Measurements from ENCODE around the gene RNU2-63P. TPM values are rescaled to one million over a fixed set of nuclear protein-coding genes. Genes with fewer than 3 reads are reported as not detected.
"Not testable (repeated sequence)": the region's sequence is repeated elsewhere in the genome, so short reads cannot be mapped to it uniquely, and the experiment has no call there.

The RNU2-63P gene
- total and polyA plus RNA-seq, 2 of the 8 experiments (the other 6 are each of a cell fraction or from before 2014, with no cell fraction given) = 6.6 TPM; not detected in 1

GRCh38 chr2:88000474-88000873, 15.9 kb downstream of the RNU2-63P start:
- H3K23ac ChIP-seq (ENCODE audit: insufficient read length); H4K91ac ChIP-seq (replicated peaks; ENCODE audit: insufficient read length, low read length); H3K36me3 ChIP-seq (ENCODE audit: control insufficient read depth in 2 of 4, insufficient read depth in 4 of 4, low read length in 3 of 4); H3K56ac ChIP-seq (replicated peaks; ENCODE audit: insufficient read length, low read depth, low read length); H3K4me2 ChIP-seq (ENCODE audit: insufficient read depth in 1 of 2, low read depth in 2 of 2, low read length in 2 of 2); H4K20me1 ChIP-seq (replicated peaks in 1 of 2; ENCODE audit: control insufficient read depth in 1 of 2, insufficient read depth in 2 of 2, low read length in 2 of 2); H3K23me2 ChIP-seq (ENCODE audit: low read depth, low read length); H2AK5ac ChIP-seq (ENCODE audit: low read depth, low read length); H2AFZ ChIP-seq (ENCODE audit: low read length); H3K4me1 ChIP-seq (replicated peaks in 1 of 4; ENCODE audit: control insufficient read depth in 3 of 4, insufficient read depth in 4 of 4, low read length in 3 of 4); H3K9ac ChIP-seq (replicated peaks in 1 of 4; ENCODE audit: extremely low read depth in 1 of 4, low read depth in 3 of 4, low read length in 3 of 4); H3K27ac ChIP-seq (ENCODE audit: low read depth, low read length); H3K9me3 ChIP-seq (ENCODE audit: insufficient read depth in 2 of 2, low read depth in 1 of 2, low read length in 1 of 2); H3K18ac ChIP-seq (ENCODE audit: extremely low read depth, low read length); H2BK120ac ChIP-seq (replicated peaks; ENCODE audit: low read depth, low read length); H2BK15ac ChIP-seq (ENCODE audit: low read length); H2BK5ac ChIP-seq (ENCODE audit: low read depth, low read length); H3K79me1 ChIP-seq (ENCODE audit: low read depth, low read length); H2BK12ac ChIP-seq (ENCODE audit: low read depth, low read length); H3K4ac ChIP-seq (replicated peaks; ENCODE audit: insufficient read length, low read depth, low read length); H4K5ac ChIP-seq (ENCODE audit: insufficient read length, low read depth, low read length); H3K4me3 ChIP-seq (ENCODE audit: extremely low read depth in 1 of 4, insufficient read depth in 2 of 4, low read depth in 3 of 4, low read length in 4 of 4); H3K79me2 ChIP-seq (ENCODE audit: control insufficient read depth in 1 of 2, insufficient read depth in 2 of 2, low read length in 2 of 2); H3K27me3 ChIP-seq (replicated peaks in 1 of 4; ENCODE audit: control insufficient read depth in 3 of 4, extremely low read depth in 1 of 4, insufficient read depth in 3 of 4, low read length in 3 of 4); DNase-seq (ENCODE audit: low read depth in 1 of 2, low spot score in 2 of 2); H4K8ac ChIP-seq (ENCODE audit: extremely low read depth, insufficient read depth, low read length); H3K14ac ChIP-seq (ENCODE audit: insufficient read length); FAIRE-seq; H2BK20ac ChIP-seq (ENCODE audit: low read length): not testable (repeated sequence)
- WGBS, 2 experiments (ENCODE audit: extremely low coverage in 1 of 2, insufficient coverage in 1 of 2, insufficient read length in 1 of 2, insufficient replicate concordance in 2 of 2, low coverage in 1 of 2, low lambda C conversion rate in 2 of 2, missing lambda C conversion rate in 1 of 2) = 60% methylated on average over 3 of the region's 3 CpGs; no CpG with 5 or more reads in 1 of the 2 experiments
- POLR2A ChIA-PET (ENCODE audit: partially characterized antibody) = interaction anchor here (1.2 kb wide), 1 partner anchor 10 kb away, joined by 3 read pairs; no protein-coding TSS in a partner anchor
- CTCF ChIA-PET (ENCODE audit: partially characterized antibody) = interaction anchor here (1.0 to 2.8 kb wide), 3 partner anchors 10 to 60 kb away, joined by 3 to 13 read pairs (median 3); no protein-coding TSS in a partner anchor

All from H1 (cell line).